Glutamatergic neuron (in vitro differentiated cells): ENCODE results near the gene MGAT4D. TPM values are rescaled to one million over a fixed set of nuclear protein-coding genes. Genes with fewer than 3 reads are reported as not detected.

Source experiments
- DNase-seq: peaks from one replicate; pipeline ENCODE4 v3.0.0; 2022
- H3K27ac Mint-ChIP-seq: one replicate; pipeline ENCODE4 v1.8.0; 2020; ENCODE audit warnings: mild to moderate bottlenecking, mixed read lengths, inconsistent platforms; ENCODE audit not compliant: unreplicated experiment
- H3K27me3 Mint-ChIP-seq: one replicate; pipeline ENCODE4 v1.8.0; 2020; ENCODE audit warnings: mild to moderate bottlenecking, moderate library complexity, mixed read lengths, inconsistent platforms; ENCODE audit not compliant: unreplicated experiment
- H3K36me3 Mint-ChIP-seq: one replicate; pipeline ENCODE4 v1.8.0; 2020; ENCODE audit warnings: mild to moderate bottlenecking, mixed read lengths, inconsistent platforms; ENCODE audit not compliant: unreplicated experiment
- H3K4me1 Mint-ChIP-seq: one replicate; pipeline ENCODE4 v1.8.0; 2020; ENCODE audit warnings: mild to moderate bottlenecking, low read depth, mixed read lengths, inconsistent platforms; ENCODE audit not compliant: unreplicated experiment
- H3K4me3 Mint-ChIP-seq: one replicate; pipeline ENCODE4 v1.8.0; 2020; ENCODE audit warnings: mild to moderate bottlenecking, mixed read lengths, inconsistent platforms; ENCODE audit not compliant: unreplicated experiment
- H3K9me3 Mint-ChIP-seq: one replicate; pipeline ENCODE4 v1.8.0; 2020; ENCODE audit warnings: mild to moderate bottlenecking, moderate library complexity, mixed read lengths, inconsistent platforms; ENCODE audit not compliant: unreplicated experiment
- long read RNA-seq: library from polyadenylated mRNA; unstranded; transcript quantifications from one replicate; pipeline ENCODE4 v2.0.0, GENCODE V29; 2020; ENCODE audit not compliant: unreplicated experiment
- total RNA-seq: library from RNA; stranded (reverse); fragmentation: NEBNext Ultra II Directional; extraction: Animal tissue kit (Norgen Biotek cat#: 25700); gene quantifications from one replicate; pipeline ENCODE4 v1.2.1, GENCODE V29; 2021; ENCODE audit not compliant: unreplicated experiment
- TF ChIP-seq, protein P1 (sequence below): fragments of 200-600 bp; sonication (generic); IDR thresholded peaks from one replicate; pipeline ENCODE4 v1.5.0; 2021; ENCODE audit not compliant: partially characterized antibody, unreplicated experiment

The MGAT4D gene
- total RNA-seq = not detected
- long read RNA-seq = 0 reads

DNA sequence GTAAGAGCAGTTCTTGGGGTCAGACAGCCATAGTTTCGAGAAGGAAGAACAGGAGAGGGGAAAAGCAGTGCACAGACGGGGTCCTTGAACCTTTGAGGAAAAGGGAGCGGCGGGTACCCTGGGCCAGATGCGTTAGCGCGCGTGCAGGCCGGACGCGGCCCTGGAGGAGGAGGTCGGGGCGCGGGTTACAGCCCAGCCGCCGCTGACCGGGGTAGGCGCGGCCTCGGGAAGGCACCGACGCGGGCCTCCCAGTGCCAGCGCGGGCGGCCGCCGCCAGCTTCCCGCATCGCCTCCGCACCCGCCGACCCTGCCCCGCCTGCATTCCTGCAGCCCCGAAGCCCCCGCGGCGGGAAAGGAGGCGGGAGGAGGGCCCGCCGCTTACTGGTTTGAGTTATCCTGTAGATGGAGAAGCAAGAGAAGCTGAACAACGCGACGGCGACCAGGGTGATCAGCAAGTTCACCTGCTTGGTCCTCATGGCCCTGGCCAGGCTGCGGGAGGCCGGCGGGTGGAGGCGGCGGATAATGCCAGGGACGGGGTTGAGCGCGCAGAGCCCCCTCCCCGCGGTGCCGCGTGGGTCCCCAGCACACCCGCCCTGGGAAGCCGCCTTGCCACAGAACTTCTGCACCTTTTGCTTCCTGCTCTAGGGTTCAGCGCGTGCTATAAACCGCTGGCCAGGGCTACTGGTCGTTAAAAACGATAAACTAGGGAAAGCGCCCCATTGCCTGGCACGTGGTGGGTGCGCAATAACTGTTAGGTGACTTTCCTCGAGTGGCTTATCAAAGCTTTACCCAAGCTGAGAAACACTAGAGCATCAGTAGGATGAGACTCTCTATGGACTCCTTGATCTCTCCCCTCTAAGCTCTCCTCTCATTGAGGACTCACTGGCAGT lies at the start of gene MGAT4D:
TSS of gene MGAT4D (minus strand) at position 547 of the 890 bp plus-strand sequence. CDS start at position 476, 71 bp downstream.
- Mint-ChIP-seq H3K4me3 (peak within 1 kb of the TSS; percentile 83), H3K36me3 (peaks cover 10% of the 10 kb centered on the region), H3K27me3 (peaks cover 14% of the 10 kb centered on the region), H3K27ac (peak within 1 kb of the TSS; percentile 48), H3K4me1 (peaks cover 4% of the 10 kb centered on the region), H3K9me3 (peaks cover 2% of the 10 kb centered on the region)
- peak; percentile 60 for DNase-seq
- TF ChIP-seq, protein P1, sequence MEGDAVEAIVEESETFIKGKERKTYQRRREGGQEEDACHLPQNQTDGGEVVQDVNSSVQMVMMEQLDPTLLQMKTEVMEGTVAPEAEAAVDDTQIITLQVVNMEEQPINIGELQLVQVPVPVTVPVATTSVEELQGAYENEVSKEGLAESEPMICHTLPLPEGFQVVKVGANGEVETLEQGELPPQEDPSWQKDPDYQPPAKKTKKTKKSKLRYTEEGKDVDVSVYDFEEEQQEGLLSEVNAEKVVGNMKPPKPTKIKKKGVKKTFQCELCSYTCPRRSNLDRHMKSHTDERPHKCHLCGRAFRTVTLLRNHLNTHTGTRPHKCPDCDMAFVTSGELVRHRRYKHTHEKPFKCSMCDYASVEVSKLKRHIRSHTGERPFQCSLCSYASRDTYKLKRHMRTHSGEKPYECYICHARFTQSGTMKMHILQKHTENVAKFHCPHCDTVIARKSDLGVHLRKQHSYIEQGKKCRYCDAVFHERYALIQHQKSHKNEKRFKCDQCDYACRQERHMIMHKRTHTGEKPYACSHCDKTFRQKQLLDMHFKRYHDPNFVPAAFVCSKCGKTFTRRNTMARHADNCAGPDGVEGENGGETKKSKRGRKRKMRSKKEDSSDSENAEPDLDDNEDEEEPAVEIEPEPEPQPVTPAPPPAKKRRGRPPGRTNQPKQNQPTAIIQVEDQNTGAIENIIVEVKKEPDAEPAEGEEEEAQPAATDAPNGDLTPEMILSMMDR = no peak

DNA sequence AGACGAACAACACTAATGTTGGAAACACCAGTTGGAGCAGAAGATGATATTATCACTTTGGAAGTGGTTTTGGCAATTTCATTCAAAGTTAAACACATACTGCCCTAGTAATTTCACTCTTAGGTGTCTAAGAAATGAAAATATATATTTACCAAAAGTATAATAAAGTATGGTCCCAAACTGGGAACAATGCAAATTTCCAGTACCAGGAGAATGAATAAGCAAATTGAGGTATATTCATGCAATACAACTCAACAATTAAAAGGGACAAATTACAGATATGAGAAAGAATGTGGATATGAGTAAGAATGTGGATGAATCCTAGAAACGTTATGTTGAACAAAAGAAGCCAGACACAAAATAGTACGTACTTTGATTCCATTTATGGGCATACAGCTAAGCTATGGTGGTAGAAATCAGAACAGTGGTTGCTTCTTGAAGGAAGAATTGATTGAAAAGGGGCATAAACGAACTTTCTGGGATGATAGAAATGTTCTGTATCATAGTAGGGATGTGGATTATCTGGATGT lies 35.9 kb upstream of the MGAT4D start:
- no peak for DNase-seq
- no peaks in the 10 kb centered on the region for H3K4me1 Mint-ChIP-seq
- TF ChIP-seq, protein P1 = no peak
- H3K36me3 Mint-ChIP-seq = no peaks in the 10 kb centered on the region
- no peaks in the 10 kb centered on the region for H3K9me3 Mint-ChIP-seq
- no peak overlapping the region for H3K4me3 Mint-ChIP-seq
- H3K27ac Mint-ChIP-seq = no peak overlapping the region
- H3K27me3 Mint-ChIP-seq = no peaks in the 10 kb centered on the region

DNA sequence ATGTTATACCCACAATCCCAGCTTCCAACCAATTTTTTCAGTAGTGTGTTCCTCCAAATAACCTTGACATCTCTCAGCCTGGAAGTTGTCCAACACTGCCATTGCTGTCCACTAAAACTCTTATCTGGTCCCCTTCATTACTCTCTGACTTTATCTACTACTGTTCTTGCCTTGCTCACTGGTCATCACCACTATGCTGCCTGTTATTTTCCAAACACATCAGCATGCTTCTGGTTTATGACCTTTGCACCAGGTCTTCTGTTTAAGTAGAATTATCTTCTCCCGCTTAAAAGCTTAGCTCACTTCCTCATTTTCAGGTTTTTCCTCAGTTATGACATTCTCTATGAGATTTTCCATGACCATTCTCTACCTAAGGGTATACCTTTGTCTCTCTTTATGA lies 31.3 kb upstream of the MGAT4D start:
- Mint-ChIP-seq H3K36me3 (peaks cover 9% of the 10 kb centered on the region), H3K27ac (no peak overlapping the region), H3K9me3 (peaks cover 2% of the 10 kb centered on the region), H3K27me3 (no peaks in the 10 kb centered on the region), H3K4me3 (no peak overlapping the region), H3K4me1 (peaks cover 9% of the 10 kb centered on the region)
- TF ChIP-seq, protein P1 = no peak
- no peak for DNase-seq

DNA sequence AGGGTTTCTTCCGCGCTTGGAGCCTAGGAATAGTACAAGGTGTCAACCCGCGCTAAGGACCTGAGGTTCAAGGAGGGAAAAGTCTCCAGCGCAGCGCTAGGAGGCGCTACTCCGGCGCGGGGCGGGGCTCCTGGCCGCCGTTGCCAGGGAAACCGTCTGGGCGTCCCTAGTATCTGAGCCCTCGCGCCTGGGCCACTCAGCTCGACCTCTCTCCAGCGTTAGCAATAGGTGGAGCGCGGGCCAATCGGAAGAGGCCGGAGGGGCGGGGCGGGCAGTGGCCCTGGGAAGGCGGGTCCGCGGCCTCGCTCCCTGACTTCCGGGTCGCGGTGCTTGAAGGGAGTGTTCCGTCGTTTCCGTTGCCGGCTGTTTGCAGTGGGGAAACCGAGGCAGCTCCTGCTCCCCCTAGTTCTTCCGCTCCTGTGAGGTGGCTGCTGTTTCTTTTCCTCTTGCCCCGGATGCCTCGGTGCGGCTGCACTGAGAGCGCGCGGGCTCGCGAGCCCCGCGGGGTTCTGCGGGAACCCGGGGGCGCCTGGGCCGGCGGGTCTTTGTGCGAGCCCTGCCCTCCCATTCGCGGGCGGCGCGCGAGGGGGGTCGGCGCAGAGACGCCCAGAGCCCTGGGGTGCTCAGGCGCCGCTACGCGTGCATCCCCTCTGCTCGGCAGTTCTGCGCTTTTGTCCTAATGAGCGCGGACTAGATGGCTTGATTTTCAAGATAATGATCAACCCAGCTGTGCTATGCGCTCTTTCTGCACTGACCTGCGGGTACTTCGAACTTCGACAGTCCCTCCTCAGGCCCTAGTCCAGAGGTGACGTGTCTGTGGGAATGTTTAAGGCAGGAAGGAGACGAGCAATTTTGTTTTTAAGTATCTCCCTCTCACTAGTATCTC lies 26.0 kb upstream of the MGAT4D start, which contains the start of gene ELMOD2:
TSS of gene ELMOD2 (plus strand) at position 312 of the 886 bp plus-strand sequence. CDS start 1,261 bp downstream, outside the sequence.
- Mint-ChIP-seq H3K4me1 (peaks cover 9% of the 10 kb centered on the region), H3K27me3 (peaks cover 2% of the 10 kb centered on the region), H3K36me3 (peaks cover 9% of the 10 kb centered on the region), H3K4me3 (peak within 1 kb of the TSS; percentile 81), H3K27ac (peak within 1 kb of the TSS; percentile 89), H3K9me3 (peaks cover 5% of the 10 kb centered on the region)
- TF ChIP-seq, protein P1 = peak; percentile 91
- peak; percentile 99 for DNase-seq
